ENCODE data around the gene IMMP2L. TPM values are rescaled to one million over a fixed set of nuclear protein-coding genes. Genes with fewer than 3 reads are reported as not detected.

The IMMP2L gene
- total and polyA plus RNA-seq, 2 donors (not counting 3 experiments of a cell fraction or from before 2014, with no cell fraction given), result 9.9 to 11.8 TPM

DNA sequence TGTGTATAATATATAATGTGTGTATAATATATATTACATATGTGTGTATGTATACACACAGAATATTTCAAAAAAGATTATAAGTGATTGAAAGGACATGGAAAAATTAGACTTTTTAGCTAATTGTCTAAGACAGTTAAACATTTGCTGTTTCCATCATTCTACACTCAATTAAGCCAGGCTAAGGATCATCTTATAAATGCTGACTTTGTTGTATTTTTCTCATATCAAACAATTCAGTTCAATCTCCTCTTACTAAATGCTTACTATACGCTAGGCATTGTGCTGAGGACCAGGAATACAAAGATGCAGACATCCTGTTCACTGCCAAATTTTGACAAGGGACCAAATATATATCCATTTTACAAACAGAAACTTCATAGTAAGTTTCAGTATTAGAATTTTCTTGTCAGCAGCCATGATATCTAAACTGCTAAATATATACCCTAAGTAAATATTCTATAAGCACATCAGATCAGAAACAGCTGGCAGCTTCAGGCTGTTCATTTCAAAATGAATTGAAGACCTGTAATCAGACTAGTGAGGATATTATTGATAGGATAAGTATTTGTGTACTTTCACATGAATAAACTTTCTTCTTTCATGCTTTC lies 481.7 kb downstream of the IMMP2L start:
- no peak for FAIRE-seq

More for the DNA sequence above, 481.7 kb downstream of the IMMP2L start:
- Histone ChIP-seq H3K4me3 (replicated peaks in 1 of 3; ENCODE audit: insufficient read depth in 1 of 3, low read depth in 1 of 3, low read length in 3 of 3) (no peak overlapping the region), H3K4me2 (ENCODE audit: insufficient read depth, low read length) (no peak overlapping the region), H3K27ac (ENCODE audit: insufficient read depth, low read depth, low read length) (no peak overlapping the region), H2AFZ (ENCODE audit: low read depth, low read length) (no peak overlapping the region), H3K9me3 (replicated peaks; ENCODE audit: control insufficient read depth, insufficient read depth, low read length) (no peaks in the 10 kb centered on the region), H3K27me3 (ENCODE audit: control insufficient read depth in 2 of 2, insufficient read depth in 2 of 2, low read length in 2 of 2) (no peaks in the 10 kb centered on the region), H3K9ac (replicated peaks; ENCODE audit: extremely low read depth, insufficient read depth, low read length) (no peak overlapping the region), H3K9me1 (replicated peaks; ENCODE audit: control insufficient read depth, extremely low read depth, insufficient read depth, low read length) (no peaks in the 10 kb centered on the region), H3K79me2 (ENCODE audit: control insufficient read depth, insufficient read depth, low read length) (no peaks in the 10 kb centered on the region), H3K4me1 (ENCODE audit: control insufficient read depth, extremely low read depth, insufficient read depth, low read length) (no peaks in the 10 kb centered on the region), H4K20me1 (replicated peaks; ENCODE audit: control insufficient read depth, extremely low read depth, insufficient read depth, low read length) (no peaks in the 10 kb centered on the region), H3K36me3 (ENCODE audit: control insufficient read depth in 2 of 2, extremely low read depth in 1 of 2, insufficient read depth in 2 of 2, low read length in 2 of 2) (no peaks in the 10 kb centered on the region)
- no peak for DNase-seq (ENCODE audit: low read depth, low spot score)
- ChIA-PET CTCF (no interaction called here), POLR2A (no interaction called here)
- no TSS peak for BruUV-seq (replicated peaks)
- dilution Hi-C loops (cut with MboI; ENCODE audit: extremely low pct_ligation_motif_present, low sequenced_read_pairs), result no loop called here
- TF ChIP-seq, protein P1, sequence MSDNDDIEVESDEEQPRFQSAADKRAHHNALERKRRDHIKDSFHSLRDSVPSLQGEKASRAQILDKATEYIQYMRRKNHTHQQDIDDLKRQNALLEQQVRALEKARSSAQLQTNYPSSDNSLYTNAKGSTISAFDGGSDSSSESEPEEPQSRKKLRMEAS (IDR thresholded peaks at IDR 0.05; ENCODE audit: insufficient read depth, insufficient read length), result no peak
- TF ChIP-seq EZH2 (IDR thresholded peaks at IDR 0.05; ENCODE audit: borderline replicate concordance, low read depth, low read length, severe bottlenecking) (no peak), JUN (IDR thresholded peaks at IDR 0.05; ENCODE audit: borderline replicate concordance, insufficient read depth, insufficient read length, low read depth) (no peak), POLR2AphosphoS5 (IDR thresholded peaks at IDR 0.05; ENCODE audit: insufficient read depth, low read depth, low read length) (no peak), FOS (IDR thresholded peaks at IDR 0.05; ENCODE audit: borderline replicate concordance, insufficient read depth, low read length) (no peak), POLR2A (IDR thresholded peaks at IDR 0.05; ENCODE audit: low read depth, low read length) (no peak), MYC (IDR thresholded peaks at IDR 0.05; ENCODE audit: low read depth, low read length) (no peak), GATA2 (IDR thresholded peaks at IDR 0.05; ENCODE audit: insufficient read depth, insufficient read length, low read depth, low read length) (no peak)
- TF ChIP-seq, protein P2, sequence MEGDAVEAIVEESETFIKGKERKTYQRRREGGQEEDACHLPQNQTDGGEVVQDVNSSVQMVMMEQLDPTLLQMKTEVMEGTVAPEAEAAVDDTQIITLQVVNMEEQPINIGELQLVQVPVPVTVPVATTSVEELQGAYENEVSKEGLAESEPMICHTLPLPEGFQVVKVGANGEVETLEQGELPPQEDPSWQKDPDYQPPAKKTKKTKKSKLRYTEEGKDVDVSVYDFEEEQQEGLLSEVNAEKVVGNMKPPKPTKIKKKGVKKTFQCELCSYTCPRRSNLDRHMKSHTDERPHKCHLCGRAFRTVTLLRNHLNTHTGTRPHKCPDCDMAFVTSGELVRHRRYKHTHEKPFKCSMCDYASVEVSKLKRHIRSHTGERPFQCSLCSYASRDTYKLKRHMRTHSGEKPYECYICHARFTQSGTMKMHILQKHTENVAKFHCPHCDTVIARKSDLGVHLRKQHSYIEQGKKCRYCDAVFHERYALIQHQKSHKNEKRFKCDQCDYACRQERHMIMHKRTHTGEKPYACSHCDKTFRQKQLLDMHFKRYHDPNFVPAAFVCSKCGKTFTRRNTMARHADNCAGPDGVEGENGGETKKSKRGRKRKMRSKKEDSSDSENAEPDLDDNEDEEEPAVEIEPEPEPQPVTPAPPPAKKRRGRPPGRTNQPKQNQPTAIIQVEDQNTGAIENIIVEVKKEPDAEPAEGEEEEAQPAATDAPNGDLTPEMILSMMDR (IDR thresholded peaks at IDR 0.05; ENCODE audit: extremely low read depth in 1 of 2, insufficient read depth in 1 of 2, low read depth in 1 of 2, low read length in 2 of 2), result no peak
- intact Hi-C loops (cut with micrococcal nuclease), result no loop called here
